Fibroblast of lung (primary cell): ENCODE results near the gene ZNF503. TPM values are rescaled to one million over a fixed set of nuclear protein-coding genes. Genes with fewer than 3 reads are reported as not detected.

Source experiments
- DNase-seq, 2 donors: peaks; one replicate each; pipeline versions ENCODE4 v3.0.0 to v3.0.0-alpha.2; 2010; ENCODE audit warnings: low read depth in 2 of 2
- H2AFZ ChIP-seq: 2 replicates; pipeline ENCODE4 v1.5.1; 2012; ENCODE audit warnings: low read length, control low read depth, inconsistent platforms
- H3K27ac ChIP-seq: 2 replicates; pipeline ENCODE4 v1.5.1; 2011; ENCODE audit warnings: low read length, control low read depth; ENCODE audit not compliant: insufficient read depth
- H3K27me3 ChIP-seq: 2 replicates; pipeline ENCODE4 v1.5.1; 2011; ENCODE audit warnings: mild to moderate bottlenecking, low read length; ENCODE audit not compliant: control insufficient read depth, insufficient read depth
- H3K36me3 ChIP-seq: 2 replicates; pipeline ENCODE4 v1.5.1; 2011; ENCODE audit warnings: low read length; ENCODE audit not compliant: control insufficient read depth, insufficient read depth
- H3K4me1 ChIP-seq: 2 replicates; pipeline ENCODE4 v1.5.1; 2011; ENCODE audit warnings: low read length; ENCODE audit not compliant: control insufficient read depth, insufficient read depth; ENCODE audit errors: extremely low read depth
- H3K4me2 ChIP-seq: 2 replicates; pipeline ENCODE4 v1.5.1; 2011; ENCODE audit warnings: low read length, control low read depth; ENCODE audit not compliant: insufficient read depth; ENCODE audit errors: extremely low read depth
- H3K4me3 ChIP-seq, 4 experiments: fragments of 200-600 bp in 1 of 4; sonication (generic) in 1 of 4; replicated peaks in 1 of 4; 2 replicates each; pipeline ENCODE4 v1.5.1; 2011 to 2016; ENCODE audit warnings: low read length in 4 of 4, low read depth in 3 of 4, mild to moderate bottlenecking in 3 of 4, control low read depth in 2 of 4, inconsistent platforms in 1 of 4, mixed read lengths in 1 of 4; ENCODE audit not compliant: insufficient read depth in 1 of 4; ENCODE audit errors: control extremely low read depth in 1 of 4
- H3K79me2 ChIP-seq: 2 replicates; pipeline ENCODE4 v1.5.1; 2012; ENCODE audit warnings: mild to moderate bottlenecking, low read length, inconsistent platforms; ENCODE audit not compliant: control insufficient read depth, insufficient read depth
- H3K9ac ChIP-seq: 2 replicates; pipeline ENCODE4 v1.5.1; 2011; ENCODE audit warnings: mild to moderate bottlenecking, low read length, control low read depth; ENCODE audit not compliant: insufficient read depth
- H3K9me3 ChIP-seq: 2 replicates; pipeline ENCODE4 v1.5.1; 2012; ENCODE audit warnings: low read depth, low read length; ENCODE audit not compliant: control insufficient read depth, insufficient read depth
- H4K20me1 ChIP-seq: 2 replicates; pipeline ENCODE4 v1.5.1; 2011; ENCODE audit warnings: low read length; ENCODE audit not compliant: control insufficient read depth, insufficient read depth; ENCODE audit errors: extremely low read depth
- EZH2 ChIP-seq: IDR thresholded peaks from 2 replicates; pipeline ENCODE4 v1.5.1; 2012; ENCODE audit warnings: low read length, control low read depth, mild to moderate bottlenecking; ENCODE audit errors: missing control alignments
- polyA plus RNA-seq, 2 donors: library from polyadenylated mRNA; depleted of rRNA in 1 of 2; stranded (reverse) in 1 of 2; unstranded in 1 of 2; fragments of >200 nt; gene quantifications; 2 replicates each; pipeline ENCODE4 v1.2.1, GENCODE V29; 2011 to 2012; ENCODE audit warnings: missing spikeins in 1 of 2
- total RNA-seq: library from RNA; depleted of rRNA; stranded (reverse); fragments of >200 nt; gene quantifications from 2 replicates; pipeline ENCODE4 v1.2.1, GENCODE V29; 2014
- TF ChIP-seq, protein P1 (sequence below), 2 donors: IDR thresholded peaks in 1 of 2; conservative IDR thresholded peaks in 1 of 2; 1 replicate in 1 of 2; 2 replicates in 1 of 2; pipeline ENCODE4 v1.5.1; 2011 to 2012; ENCODE audit warnings: low read length in 2 of 2, control low read depth in 1 of 2, inconsistent platforms in 1 of 2, low read depth in 1 of 2, mild to moderate bottlenecking in 1 of 2

Gene ZNF503
- total and polyA plus RNA-seq, 2 donors (not counting 1 experiment from before 2014, with no cell fraction given): 4.9 to 7.1 TPM

- DNase-seq: no peak
- Histone ChIP-seq H4K20me1 (no peaks in the 10 kb centered on the region), H3K27me3 (no peaks in the 10 kb centered on the region), H3K4me2 (no peak overlapping the region), H3K4me3 (no peak overlapping the region), H3K36me3 (no peaks in the 10 kb centered on the region), H3K4me1 (no peaks in the 10 kb centered on the region), H2AFZ (no peak overlapping the region), H3K9me3 (no peaks in the 10 kb centered on the region), H3K9ac (no peak overlapping the region), H3K79me2 (no peaks in the 10 kb centered on the region), H3K27ac (no peak overlapping the region)
- TF ChIP-seq EZH2: no peak
- TF ChIP-seq, protein P1, sequence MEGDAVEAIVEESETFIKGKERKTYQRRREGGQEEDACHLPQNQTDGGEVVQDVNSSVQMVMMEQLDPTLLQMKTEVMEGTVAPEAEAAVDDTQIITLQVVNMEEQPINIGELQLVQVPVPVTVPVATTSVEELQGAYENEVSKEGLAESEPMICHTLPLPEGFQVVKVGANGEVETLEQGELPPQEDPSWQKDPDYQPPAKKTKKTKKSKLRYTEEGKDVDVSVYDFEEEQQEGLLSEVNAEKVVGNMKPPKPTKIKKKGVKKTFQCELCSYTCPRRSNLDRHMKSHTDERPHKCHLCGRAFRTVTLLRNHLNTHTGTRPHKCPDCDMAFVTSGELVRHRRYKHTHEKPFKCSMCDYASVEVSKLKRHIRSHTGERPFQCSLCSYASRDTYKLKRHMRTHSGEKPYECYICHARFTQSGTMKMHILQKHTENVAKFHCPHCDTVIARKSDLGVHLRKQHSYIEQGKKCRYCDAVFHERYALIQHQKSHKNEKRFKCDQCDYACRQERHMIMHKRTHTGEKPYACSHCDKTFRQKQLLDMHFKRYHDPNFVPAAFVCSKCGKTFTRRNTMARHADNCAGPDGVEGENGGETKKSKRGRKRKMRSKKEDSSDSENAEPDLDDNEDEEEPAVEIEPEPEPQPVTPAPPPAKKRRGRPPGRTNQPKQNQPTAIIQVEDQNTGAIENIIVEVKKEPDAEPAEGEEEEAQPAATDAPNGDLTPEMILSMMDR (conservative IDR thresholded peaks at IDR 0.05 in 1 of 2, IDR thresholded peaks at IDR 0.05 in 1 of 2; ENCODE audit: low read depth in 1 of 2, low read length in 2 of 2): no peak
Measured at GRCh38 chr10:75438275-75438674, 36.7 kb upstream of the ZNF503 start.

DNA sequence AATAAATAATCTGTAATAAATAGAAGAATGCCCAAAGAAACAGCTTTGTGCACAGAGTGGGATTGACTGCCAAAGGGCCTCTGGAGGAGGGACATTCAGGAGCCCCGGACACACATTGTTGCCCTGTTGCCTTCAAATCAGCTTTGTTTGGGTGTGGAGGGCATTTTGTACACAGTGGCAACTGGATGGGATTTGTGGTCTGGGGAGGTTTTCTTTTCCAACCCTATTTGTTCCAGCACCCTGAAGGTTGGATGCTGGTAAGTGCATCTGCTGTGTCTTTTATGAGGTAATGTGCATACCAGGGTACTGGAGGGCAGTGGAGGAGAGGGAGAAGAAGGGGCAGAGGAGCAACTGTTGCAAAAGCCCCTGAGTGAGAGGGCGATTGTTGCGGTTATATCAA lies 36.1 kb upstream of the ZNF503 start:
- Histone ChIP-seq H2AFZ (no peak overlapping the region), H3K36me3 (no peaks in the 10 kb centered on the region), H3K27ac (no peak overlapping the region), H3K9me3 (no peaks in the 10 kb centered on the region), H3K4me2 (no peak overlapping the region), H3K4me3 (no peak overlapping the region), H3K4me1 (no peaks in the 10 kb centered on the region), H3K27me3 (no peaks in the 10 kb centered on the region), H4K20me1 (no peaks in the 10 kb centered on the region), H3K79me2 (no peaks in the 10 kb centered on the region), H3K9ac (no peak overlapping the region)
- no peak for DNase-seq
- TF ChIP-seq, protein P1 (conservative IDR thresholded peaks at IDR 0.05 in 1 of 2, IDR thresholded peaks at IDR 0.05 in 1 of 2; ENCODE audit: low read depth in 1 of 2, low read length in 2 of 2): no peak
- TF ChIP-seq EZH2: no peak

DNA sequence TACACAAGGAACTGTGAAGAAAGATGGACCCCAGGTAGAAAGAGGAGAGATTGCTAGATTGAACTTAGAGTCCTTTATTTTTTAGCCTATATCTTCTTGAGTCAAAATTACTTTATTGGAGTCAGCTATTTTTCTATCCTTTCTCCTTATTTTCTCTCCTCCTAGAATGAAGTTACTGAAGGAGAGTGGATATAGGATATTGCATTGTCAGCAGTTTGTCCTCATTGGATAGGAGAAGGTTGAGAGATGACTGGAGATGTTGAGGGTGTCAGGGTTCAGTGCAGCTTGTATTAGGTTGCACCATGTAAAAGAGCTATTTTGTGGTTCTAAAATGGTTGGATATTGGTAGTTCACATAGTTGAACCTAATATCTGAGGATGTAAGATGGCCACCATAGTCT lies 35.3 kb upstream of the ZNF503 start:
- no peak overlapping the region for H3K9ac ChIP-seq
- H3K4me2 ChIP-seq: no peak overlapping the region
- no peaks in the 10 kb centered on the region for H4K20me1 ChIP-seq
- H3K27ac ChIP-seq: no peak overlapping the region
- H3K4me3 ChIP-seq: no peak overlapping the region
- TF ChIP-seq, protein P1 (conservative IDR thresholded peaks at IDR 0.05 in 1 of 2, IDR thresholded peaks at IDR 0.05 in 1 of 2; ENCODE audit: low read depth in 1 of 2, low read length in 2 of 2): no peak
- no peak for TF ChIP-seq EZH2
- H2AFZ ChIP-seq: no peak overlapping the region
- no peaks in the 10 kb centered on the region for H3K9me3 ChIP-seq
- no peaks in the 10 kb centered on the region for H3K36me3 ChIP-seq
- no peaks in the 10 kb centered on the region for H3K27me3 ChIP-seq
- no peaks in the 10 kb centered on the region for H3K4me1 ChIP-seq
- no peak for DNase-seq
- no peaks in the 10 kb centered on the region for H3K79me2 ChIP-seq
